Transverse colon (tissue), 3 donors: ENCODE data around the gene GALNT11.

Experiments
- EP300 ChIP-seq: sonication (generic); formaldehyde crosslinking; IDR thresholded peaks from one replicate; pipeline ENCODE4 v1.6.1; 2017; ENCODE audit warnings: antibody characterized with exemption, low read depth
- POLR2A ChIP-seq: fragments of 450-650 bp; IDR thresholded peaks from one replicate; pipeline ENCODE4 v1.6.1; 2016; ENCODE audit warnings: antibody characterized with exemption, mild to moderate bottlenecking, moderate library complexity
- TF ChIP-seq, protein P1 (sequence below), 5 experiments: fragments of 200-600 bp in 3 of 5; fragments of 450-650 bp in 2 of 5; sonication (generic) in 3 of 5; IDR thresholded peaks; 1 replicate in 2 of 5; 2 replicates in 3 of 5; pipeline ENCODE4 v1.5.1; 2016 to 2017; ENCODE audit warnings: antibody characterized with exemption in 5 of 5, inconsistent platforms in 3 of 5, mild to moderate bottlenecking in 2 of 5, moderate library complexity in 1 of 5

- TF ChIP-seq, protein P1, sequence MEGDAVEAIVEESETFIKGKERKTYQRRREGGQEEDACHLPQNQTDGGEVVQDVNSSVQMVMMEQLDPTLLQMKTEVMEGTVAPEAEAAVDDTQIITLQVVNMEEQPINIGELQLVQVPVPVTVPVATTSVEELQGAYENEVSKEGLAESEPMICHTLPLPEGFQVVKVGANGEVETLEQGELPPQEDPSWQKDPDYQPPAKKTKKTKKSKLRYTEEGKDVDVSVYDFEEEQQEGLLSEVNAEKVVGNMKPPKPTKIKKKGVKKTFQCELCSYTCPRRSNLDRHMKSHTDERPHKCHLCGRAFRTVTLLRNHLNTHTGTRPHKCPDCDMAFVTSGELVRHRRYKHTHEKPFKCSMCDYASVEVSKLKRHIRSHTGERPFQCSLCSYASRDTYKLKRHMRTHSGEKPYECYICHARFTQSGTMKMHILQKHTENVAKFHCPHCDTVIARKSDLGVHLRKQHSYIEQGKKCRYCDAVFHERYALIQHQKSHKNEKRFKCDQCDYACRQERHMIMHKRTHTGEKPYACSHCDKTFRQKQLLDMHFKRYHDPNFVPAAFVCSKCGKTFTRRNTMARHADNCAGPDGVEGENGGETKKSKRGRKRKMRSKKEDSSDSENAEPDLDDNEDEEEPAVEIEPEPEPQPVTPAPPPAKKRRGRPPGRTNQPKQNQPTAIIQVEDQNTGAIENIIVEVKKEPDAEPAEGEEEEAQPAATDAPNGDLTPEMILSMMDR (IDR thresholded peaks at IDR 0.05): no peak
- TF ChIP-seq POLR2A (no peak), EP300 (no peak)
Measured at GRCh38 chr7:152086513-152086912, 61.0 kb downstream of the GALNT11 start.
